SK-N-SH treated with all-trans-retinoic acid at 6 μM for 48 hours (cell line): ENCODE results near the gene GPX3.

Experiments used
- ATAC-seq: fragments of 200-7000 bp; cut with Tn5 transposase; 3 replicates; pipeline ENCODE4 v1.9.1; 2020; ENCODE audit warnings: mild to moderate bottlenecking, moderate library complexity
- ARNTL ChIP-seq: fragments of 450-650 bp; formaldehyde crosslinking; IDR thresholded peaks from 2 replicates; pipeline ENCODE4 v1.5.0; 2020; ENCODE audit warnings: low read depth, mild to moderate bottlenecking, moderate library complexity, borderline replicate concordance
- BACH2 ChIP-seq: fragments of 250-450 bp; sonication (Bioruptor Pico); IDR thresholded peaks from 2 replicates; pipeline ENCODE4 v1.9.0; 2021; ENCODE audit warnings: mild to moderate bottlenecking, borderline replicate concordance
- CSDC2 ChIP-seq: fragments of 250-450 bp; sonication (Bioruptor Pico); IDR thresholded peaks from 2 replicates; pipeline ENCODE4 v1.5.0; 2020; ENCODE audit warnings: mild to moderate bottlenecking, moderate library complexity
- GLIS3 ChIP-seq: fragments of 250-450 bp; sonication (Bioruptor Pico); IDR thresholded peaks from 2 replicates; pipeline ENCODE4 v1.5.0; 2020; ENCODE audit warnings: mild to moderate bottlenecking, moderate library complexity
- ISL1 ChIP-seq: fragments of 250-450 bp; sonication (Bioruptor Pico); IDR thresholded peaks from 2 replicates; pipeline ENCODE4 v2.1.2; 2022; ENCODE audit warnings: mild to moderate bottlenecking, moderate library complexity
- OSR1 ChIP-seq: fragments of 250-450 bp; sonication (Bioruptor Pico); IDR thresholded peaks from 2 replicates; pipeline ENCODE4 v1.8.0; 2022; ENCODE audit warnings: moderate library complexity, mild to moderate bottlenecking, inconsistent platforms
- PATZ1 ChIP-seq: fragments of 250-450 bp; sonication (Bioruptor Pico); IDR thresholded peaks from 2 replicates; pipeline ENCODE4 v1.8.0; 2020; ENCODE audit warnings: mild to moderate bottlenecking, moderate library complexity, borderline replicate concordance
- PPARA ChIP-seq: fragments of 250-450 bp; sonication (Bioruptor Pico); IDR thresholded peaks from 2 replicates; pipeline ENCODE4 v1.5.0; 2020; ENCODE audit warnings: mild to moderate bottlenecking, borderline replicate concordance
- RARB ChIP-seq: fragments of 250-450 bp; sonication (Bioruptor Pico); IDR thresholded peaks from 2 replicates; pipeline ENCODE4 v1.8.0; 2021; ENCODE audit warnings: mild to moderate bottlenecking, moderate library complexity
- TCF4 ChIP-seq: fragments of 250-450 bp; sonication (Bioruptor Pico); IDR thresholded peaks from 2 replicates; pipeline ENCODE4 v1.8.0; 2021; ENCODE audit warnings: mild to moderate bottlenecking, moderate library complexity, borderline replicate concordance
- ZC3H10 ChIP-seq: fragments of 250-450 bp; sonication (Bioruptor Pico); IDR thresholded peaks from 2 replicates; pipeline ENCODE4 v1.5.1; 2021; ENCODE audit warnings: mild to moderate bottlenecking, moderate library complexity
- ZFP3 ChIP-seq: fragments of 250-450 bp; sonication (Bioruptor Pico); IDR thresholded peaks from 2 replicates; pipeline ENCODE4 v1.5.0; 2020; ENCODE audit warnings: mild to moderate bottlenecking, moderate library complexity
- ZNF565 ChIP-seq: fragments of 450-650 bp; formaldehyde crosslinking; conservative IDR thresholded peaks from 2 replicates; pipeline ENCODE4 v1.5.0; 2020; ENCODE audit warnings: low read depth, mild to moderate bottlenecking, moderate library complexity
- ZNF70 ChIP-seq: fragments of 450-650 bp; formaldehyde crosslinking; IDR thresholded peaks from 2 replicates; pipeline ENCODE4 v1.5.0; 2020; ENCODE audit warnings: mild to moderate bottlenecking, moderate library complexity
- ZNF8 ChIP-seq: fragments of 450-650 bp; formaldehyde crosslinking; IDR thresholded peaks from 2 replicates; pipeline ENCODE4 v1.5.0; 2020; ENCODE audit warnings: mild to moderate bottlenecking, moderate library complexity
- TF ChIP-seq, protein P1 (sequence below): fragments of 250-450 bp; sonication (Bioruptor Pico); IDR thresholded peaks from 2 replicates; pipeline ENCODE4 v1.8.0; 2021; ENCODE audit warnings: low read depth, mild to moderate bottlenecking, moderate library complexity, borderline replicate concordance
- TF ChIP-seq, protein P2 (sequence below): fragments of 250-450 bp; sonication (Bioruptor Pico); IDR thresholded peaks from 2 replicates; pipeline ENCODE4 v1.5.1; 2020; ENCODE audit warnings: low read depth, mild to moderate bottlenecking, moderate library complexity
- TF ChIP-seq, protein P3 (sequence below): fragments of 250-450 bp; sonication (Bioruptor Pico); IDR thresholded peaks from 2 replicates; pipeline ENCODE4 v1.5.1; 2021; ENCODE audit warnings: mild to moderate bottlenecking, moderate library complexity
- TF ChIP-seq, protein P4 (sequence below): fragments of 250-450 bp; sonication (Bioruptor Pico); IDR thresholded peaks from 2 replicates; pipeline ENCODE4 v1.5.0; 2020; ENCODE audit warnings: mild to moderate bottlenecking, moderate library complexity

Gene GPX3

DNA sequence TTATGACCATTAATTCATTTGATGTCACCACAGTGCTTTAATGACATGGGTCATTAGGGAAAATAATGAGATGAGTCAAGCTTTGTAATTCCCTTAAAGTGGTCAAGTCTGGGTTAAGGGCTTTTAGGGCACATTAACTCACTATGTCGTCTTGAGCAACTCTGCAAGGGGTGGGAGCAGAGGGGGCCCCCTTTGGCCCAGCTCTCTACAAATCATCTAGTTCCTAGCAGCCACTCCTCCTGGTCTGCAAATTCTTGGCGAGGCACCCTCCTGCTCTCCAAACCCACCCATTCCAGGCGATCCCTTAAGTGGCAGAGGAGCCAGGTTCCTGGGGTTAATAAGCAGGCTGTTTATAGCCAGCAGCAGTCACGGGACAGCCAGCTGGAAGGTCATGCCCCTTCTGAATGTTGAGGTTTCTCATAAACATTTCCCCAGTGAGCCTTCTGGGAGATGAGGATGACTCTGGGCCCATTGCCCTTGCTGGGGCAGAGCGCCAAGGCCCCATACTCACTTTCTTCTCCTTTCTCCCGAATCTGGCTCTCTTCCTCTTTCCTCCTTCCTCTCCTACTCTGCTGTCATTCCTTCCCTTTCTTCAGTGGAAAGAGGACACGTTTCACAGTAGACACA is 14.3 kb upstream of the GPX3 start:
- TF ChIP-seq CSDC2 = no peak
- no peak for TF ChIP-seq ZNF565
- TF ChIP-seq, protein P1, sequence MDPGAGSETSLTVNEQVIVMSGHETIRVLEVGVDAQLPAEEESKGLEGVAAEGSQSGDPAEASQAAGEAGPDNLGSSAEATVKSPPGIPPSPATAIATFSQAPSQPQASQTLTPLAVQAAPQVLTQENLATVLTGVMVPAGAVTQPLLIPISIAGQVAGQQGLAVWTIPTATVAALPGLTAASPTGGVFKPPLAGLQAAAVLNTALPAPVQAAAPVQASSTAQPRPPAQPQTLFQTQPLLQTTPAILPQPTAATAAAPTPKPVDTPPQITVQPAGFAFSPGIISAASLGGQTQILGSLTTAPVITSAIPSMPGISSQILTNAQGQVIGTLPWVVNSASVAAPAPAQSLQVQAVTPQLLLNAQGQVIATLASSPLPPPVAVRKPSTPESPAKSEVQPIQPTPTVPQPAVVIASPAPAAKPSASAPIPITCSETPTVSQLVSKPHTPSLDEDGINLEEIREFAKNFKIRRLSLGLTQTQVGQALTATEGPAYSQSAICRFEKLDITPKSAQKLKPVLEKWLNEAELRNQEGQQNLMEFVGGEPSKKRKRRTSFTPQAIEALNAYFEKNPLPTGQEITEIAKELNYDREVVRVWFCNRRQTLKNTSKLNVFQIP (CRISPR knock-in tag) = no peak
- TF ChIP-seq, protein P2, sequence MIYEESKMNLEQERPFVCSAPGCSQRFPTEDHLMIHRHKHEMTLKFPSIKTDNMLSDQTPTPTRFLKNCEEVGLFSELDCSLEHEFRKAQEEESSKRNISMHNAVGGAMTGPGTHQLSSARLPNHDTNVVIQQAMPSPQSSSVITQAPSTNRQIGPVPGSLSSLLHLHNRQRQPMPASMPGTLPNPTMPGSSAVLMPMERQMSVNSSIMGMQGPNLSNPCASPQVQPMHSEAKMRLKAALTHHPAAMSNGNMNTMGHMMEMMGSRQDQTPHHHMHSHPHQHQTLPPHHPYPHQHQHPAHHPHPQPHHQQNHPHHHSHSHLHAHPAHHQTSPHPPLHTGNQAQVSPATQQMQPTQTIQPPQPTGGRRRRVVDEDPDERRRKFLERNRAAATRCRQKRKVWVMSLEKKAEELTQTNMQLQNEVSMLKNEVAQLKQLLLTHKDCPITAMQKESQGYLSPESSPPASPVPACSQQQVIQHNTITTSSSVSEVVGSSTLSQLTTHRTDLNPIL (CRISPR knock-in tag) = no peak
- no peak for TF ChIP-seq ZFP3
- TF ChIP-seq TCF4 = no peak
- no peak for TF ChIP-seq PATZ1
- TF ChIP-seq, protein P3, sequence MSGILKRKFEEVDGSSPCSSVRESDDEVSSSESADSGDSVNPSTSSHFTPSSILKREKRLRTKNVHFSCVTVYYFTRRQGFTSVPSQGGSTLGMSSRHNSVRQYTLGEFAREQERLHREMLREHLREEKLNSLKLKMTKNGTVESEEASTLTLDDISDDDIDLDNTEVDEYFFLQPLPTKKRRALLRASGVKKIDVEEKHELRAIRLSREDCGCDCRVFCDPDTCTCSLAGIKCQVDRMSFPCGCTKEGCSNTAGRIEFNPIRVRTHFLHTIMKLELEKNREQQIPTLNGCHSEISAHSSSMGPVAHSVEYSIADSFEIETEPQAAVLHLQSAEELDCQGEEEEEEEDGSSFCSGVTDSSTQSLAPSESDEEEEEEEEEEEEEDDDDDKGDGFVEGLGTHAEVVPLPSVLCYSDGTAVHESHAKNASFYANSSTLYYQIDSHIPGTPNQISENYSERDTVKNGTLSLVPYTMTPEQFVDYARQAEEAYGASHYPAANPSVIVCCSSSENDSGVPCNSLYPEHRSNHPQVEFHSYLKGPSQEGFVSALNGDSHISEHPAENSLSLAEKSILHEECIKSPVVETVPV (CRISPR knock-in tag) = no peak
- TF ChIP-seq PPARA = no peak
- TF ChIP-seq GLIS3 (CRISPR knock-in tag) = no peak
- TF ChIP-seq RARB (CRISPR knock-in tag) = no peak
- TF ChIP-seq ZNF8 (CRISPR knock-in tag) = no peak
- TF ChIP-seq, protein P4, sequence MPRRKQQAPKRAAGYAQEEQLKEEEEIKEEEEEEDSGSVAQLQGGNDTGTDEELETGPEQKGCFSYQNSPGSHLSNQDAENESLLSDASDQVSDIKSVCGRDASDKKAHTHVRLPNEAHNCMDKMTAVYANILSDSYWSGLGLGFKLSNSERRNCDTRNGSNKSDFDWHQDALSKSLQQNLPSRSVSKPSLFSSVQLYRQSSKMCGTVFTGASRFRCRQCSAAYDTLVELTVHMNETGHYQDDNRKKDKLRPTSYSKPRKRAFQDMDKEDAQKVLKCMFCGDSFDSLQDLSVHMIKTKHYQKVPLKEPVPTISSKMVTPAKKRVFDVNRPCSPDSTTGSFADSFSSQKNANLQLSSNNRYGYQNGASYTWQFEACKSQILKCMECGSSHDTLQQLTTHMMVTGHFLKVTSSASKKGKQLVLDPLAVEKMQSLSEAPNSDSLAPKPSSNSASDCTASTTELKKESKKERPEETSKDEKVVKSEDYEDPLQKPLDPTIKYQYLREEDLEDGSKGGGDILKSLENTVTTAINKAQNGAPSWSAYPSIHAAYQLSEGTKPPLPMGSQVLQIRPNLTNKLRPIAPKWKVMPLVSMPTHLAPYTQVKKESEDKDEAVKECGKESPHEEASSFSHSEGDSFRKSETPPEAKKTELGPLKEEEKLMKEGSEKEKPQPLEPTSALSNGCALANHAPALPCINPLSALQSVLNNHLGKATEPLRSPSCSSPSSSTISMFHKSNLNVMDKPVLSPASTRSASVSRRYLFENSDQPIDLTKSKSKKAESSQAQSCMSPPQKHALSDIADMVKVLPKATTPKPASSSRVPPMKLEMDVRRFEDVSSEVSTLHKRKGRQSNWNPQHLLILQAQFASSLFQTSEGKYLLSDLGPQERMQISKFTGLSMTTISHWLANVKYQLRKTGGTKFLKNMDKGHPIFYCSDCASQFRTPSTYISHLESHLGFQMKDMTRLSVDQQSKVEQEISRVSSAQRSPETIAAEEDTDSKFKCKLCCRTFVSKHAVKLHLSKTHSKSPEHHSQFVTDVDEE (CRISPR knock-in tag) = no peak
- TF ChIP-seq OSR1 (CRISPR knock-in tag) = no peak
- TF ChIP-seq ZC3H10 (CRISPR knock-in tag) = no peak
- no peak for TF ChIP-seq BACH2
- TF ChIP-seq ZNF70 (CRISPR knock-in tag) = no peak
- no peak for TF ChIP-seq ISL1
- no peak for ATAC-seq

GRCh38 chr5:151006704-151007334 is 13.6 kb upstream of the GPX3 start:
- no peak for ATAC-seq
- TF ChIP-seq, protein P4 (CRISPR knock-in tag) = no peak
- TF ChIP-seq RARB (CRISPR knock-in tag) = no peak
- TF ChIP-seq ISL1 = no peak
- no peak for TF ChIP-seq ZNF8 (CRISPR knock-in tag)
- no peak for TF ChIP-seq BACH2
- no peak for TF ChIP-seq TCF4
- no peak for TF ChIP-seq ARNTL (CRISPR knock-in tag)
- TF ChIP-seq PATZ1 = no peak
